Measurements from ENCODE around the gene ITK. TPM values are rescaled to one million over a fixed set of nuclear protein-coding genes. Genes with fewer than 3 reads are reported as not detected.

Gene ITK
- total RNA-seq, 2 donors from 2014 or later: 3.4 to 8.2 TPM

GRCh38 chr5:157217289-157218024, 36.8 kb downstream of the ITK start:
- no peak for TF ChIP-seq CTCF (IDR thresholded peaks at IDR 0.05)
- Histone ChIP-seq H3K27ac (no peak overlapping the region), H3K4me1 (ENCODE audit: control insufficient read depth in 1 of 2, low read depth in 2 of 2) (no peaks in the 10 kb centered on the region), H3K9me3 (no peaks in the 10 kb centered on the region), H3K36me3 (no peaks in the 10 kb centered on the region), H3K4me3 (no peak overlapping the region), H3K27me3 (replicated peaks; ENCODE audit: insufficient read depth) (no peaks in the 10 kb centered on the region)
- ATAC-seq (ENCODE audit: insufficient number of reproducible peaks, low FRiP score, low read depth): no peak
- DNase-seq (ENCODE audit: low spot score): no peak

DNA sequence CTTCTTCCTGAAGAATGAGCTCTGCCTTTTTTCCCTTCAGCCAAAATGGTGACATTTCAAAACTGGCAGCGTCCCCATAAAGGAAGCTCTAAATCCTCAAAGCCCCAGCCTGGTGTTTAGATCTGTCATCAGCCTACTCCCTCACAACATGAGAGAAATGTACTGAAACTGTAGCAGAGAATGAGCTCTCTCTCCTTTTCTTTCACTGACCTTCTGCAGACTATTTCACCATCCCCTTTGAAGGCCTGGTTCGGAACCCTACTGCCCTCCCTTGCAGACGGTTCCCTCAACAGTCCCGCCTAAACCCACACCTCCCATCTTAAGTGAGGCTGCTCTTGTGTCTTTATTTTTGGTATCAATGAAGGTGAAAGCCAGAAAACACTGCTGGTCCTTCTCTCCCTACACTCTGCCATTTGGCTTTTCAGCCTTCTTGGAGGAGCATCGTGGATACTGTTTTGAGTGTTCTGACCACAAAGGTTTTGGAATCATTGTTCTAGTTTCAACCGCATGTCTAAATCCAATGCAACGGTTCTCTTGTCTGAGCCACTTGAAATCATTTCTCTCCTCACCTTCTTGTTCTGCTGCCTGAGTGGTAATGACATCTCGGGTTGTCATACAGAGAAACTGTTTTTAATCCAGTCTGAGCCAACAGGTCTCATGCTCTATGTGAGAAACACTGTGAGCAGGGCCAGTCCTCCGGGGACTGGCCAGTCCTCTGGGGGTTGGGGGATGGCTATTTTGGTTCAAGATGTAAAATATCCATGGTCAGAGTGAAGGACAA, 39.0 kb downstream of the ITK start:
- Histone ChIP-seq H3K36me3 (no peaks in the 10 kb centered on the region), H3K27me3 (replicated peaks; ENCODE audit: insufficient read depth) (no peaks in the 10 kb centered on the region), H3K4me3 (no peak overlapping the region), H3K27ac (no peak overlapping the region), H3K4me1 (ENCODE audit: control insufficient read depth in 1 of 2, low read depth in 2 of 2) (no peaks in the 10 kb centered on the region), H3K9me3 (no peaks in the 10 kb centered on the region)
- ATAC-seq (ENCODE audit: insufficient number of reproducible peaks, low FRiP score, low read depth) (no peak), DNase-seq (ENCODE audit: low spot score) (no peak)
- TF ChIP-seq CTCF (IDR thresholded peaks at IDR 0.05): no peak

DNA sequence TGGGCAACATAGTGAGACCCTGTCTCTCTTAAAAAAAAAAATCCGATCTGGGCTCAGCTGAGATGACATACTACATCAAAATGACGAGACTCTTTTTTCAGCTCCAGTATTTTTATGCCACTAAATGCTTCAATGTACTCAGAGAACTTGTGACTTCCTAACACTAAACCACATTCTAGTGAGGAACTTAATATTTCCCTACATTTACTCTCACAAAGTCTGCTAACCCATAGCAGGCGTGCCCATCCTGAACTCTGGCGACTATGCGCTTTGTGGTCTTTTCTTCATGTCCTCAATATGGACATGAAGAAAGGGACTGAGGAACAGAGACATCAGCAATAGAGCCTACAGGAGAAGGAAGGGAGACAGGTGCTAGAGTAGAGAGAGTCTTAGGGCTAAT, 41.3 kb downstream of the ITK start:
- no peaks in the 10 kb centered on the region for H3K36me3 ChIP-seq
- H3K27me3 ChIP-seq (replicated peaks; ENCODE audit: insufficient read depth): no peaks in the 10 kb centered on the region
- no peak overlapping the region for H3K27ac ChIP-seq
- TF ChIP-seq CTCF (IDR thresholded peaks at IDR 0.05): no peak
- DNase-seq (ENCODE audit: low spot score): no peak
- H3K4me1 ChIP-seq (ENCODE audit: control insufficient read depth in 1 of 2, low read depth in 2 of 2): no peaks in the 10 kb centered on the region
- H3K4me3 ChIP-seq: no peak overlapping the region
- ATAC-seq (ENCODE audit: insufficient number of reproducible peaks, low FRiP score, low read depth): no peak
- no peaks in the 10 kb centered on the region for H3K9me3 ChIP-seq

GRCh38 chr5:157222506-157223230, 42.0 kb downstream of the ITK start:
- H3K4me3 ChIP-seq: no peak overlapping the region
- no peak for TF ChIP-seq CTCF (IDR thresholded peaks at IDR 0.05)
- no peaks in the 10 kb centered on the region for H3K27me3 ChIP-seq (replicated peaks; ENCODE audit: insufficient read depth)
- no peak overlapping the region for H3K27ac ChIP-seq
- no peak for DNase-seq (ENCODE audit: low spot score)
- no peaks in the 10 kb centered on the region for H3K36me3 ChIP-seq
- H3K9me3 ChIP-seq: no peaks in the 10 kb centered on the region
- no peak for ATAC-seq (ENCODE audit: insufficient number of reproducible peaks, low FRiP score, low read depth)
- no peaks in the 10 kb centered on the region for H3K4me1 ChIP-seq (ENCODE audit: control insufficient read depth in 1 of 2, low read depth in 2 of 2)
